ENCODE measurements around the gene CCDC85A.

DNA sequence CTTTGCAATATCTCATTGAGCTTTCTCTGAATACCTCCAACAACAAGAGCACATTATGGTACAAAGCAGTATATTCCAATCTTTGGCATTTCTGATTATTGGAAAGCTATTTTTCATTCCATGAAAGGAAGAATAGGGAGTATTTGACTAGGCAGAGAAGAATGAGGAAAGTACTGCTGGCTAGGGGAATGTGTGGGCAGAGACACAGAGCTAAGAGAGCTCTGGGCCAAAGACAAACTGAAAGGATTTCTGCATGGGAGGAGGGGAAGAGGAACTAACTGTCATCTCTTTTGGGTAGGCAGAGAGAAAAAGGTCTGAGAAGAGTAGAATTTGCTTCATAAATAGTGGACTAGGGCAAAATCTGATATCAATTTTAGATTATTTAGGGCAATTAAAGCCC, 150.8 kb downstream of the CCDC85A start:
- TF ChIP-seq CTCF (IDR thresholded peaks at IDR 0.05; ENCODE audit: low read length) (no peak), EZH2phosphoT487 (IDR thresholded peaks at IDR 0.05; ENCODE audit: low read length) (no peak), EZH2 (optimal IDR thresholded peaks at IDR 0.05; ENCODE audit: low read depth, low read length) (no peak)

All from MM.1S (cell line).